GM18520 (cell line): ENCODE measurements around the gene GLS.

Experiments used
- ATAC-seq: cut with Tn5 transposase; IDR thresholded peaks from one replicate; pipeline ENCODE4 v1.9.1; 2021; ENCODE audit not compliant: unreplicated experiment

Gene GLS

GRCh38 chr2:190968522-190968921 lies 87.9 kb downstream of the GLS start:
- ATAC-seq: no peak

- no peak for ATAC-seq
Measured at GRCh38 chr2:190970160-190970559, 89.5 kb downstream of the GLS start.

- no peak for ATAC-seq
Measured at GRCh38 chr2:190970873-190971506, 90.4 kb downstream of the GLS start.

- ATAC-seq: no peak
Measured at GRCh38 chr2:190972213-190972612, 91.6 kb downstream of the GLS start.

GRCh38 chr2:190972846-190973245 lies 92.2 kb downstream of the GLS start:
- ATAC-seq: no peak

- ATAC-seq: no peak
Measured at GRCh38 chr2:190973262-190973661, 92.6 kb downstream of the GLS start.

GRCh38 chr2:190973726-190974628 lies 93.4 kb downstream of the GLS start:
- no peak for ATAC-seq

- ATAC-seq: no peak
Measured at GRCh38 chr2:190974629-190975361, 94.2 kb downstream of the GLS start.

GRCh38 chr2:190976521-190976920 lies 95.9 kb downstream of the GLS start:
- no peak for ATAC-seq

- no peak for ATAC-seq
Measured at GRCh38 chr2:190977505-190977904, 96.9 kb downstream of the GLS start.

GRCh38 chr2:190978389-190979053 lies 97.9 kb downstream of the GLS start:
- no peak for ATAC-seq

- no peak for ATAC-seq
Measured at GRCh38 chr2:190979906-190980629, 99.4 kb downstream of the GLS start.

GRCh38 chr2:190980630-190981209 lies 100.1 kb downstream of the GLS start:
- no peak for ATAC-seq

- ATAC-seq: no peak
Measured at GRCh38 chr2:190981333-190981732, 100.7 kb downstream of the GLS start.

GRCh38 chr2:190981733-190982132 lies 101.1 kb downstream of the GLS start:
- no peak for ATAC-seq

- no peak for ATAC-seq
Measured at GRCh38 chr2:190982262-190983034, 101.8 kb downstream of the GLS start.

GRCh38 chr2:190984595-190984994 lies 104.0 kb downstream of the GLS start:
- ATAC-seq: no peak

GRCh38 chr2:190986221-190986953 lies 105.8 kb downstream of the GLS start:
- no peak for ATAC-seq

- no peak for ATAC-seq
Measured at GRCh38 chr2:190987116-190987515, 106.5 kb downstream of the GLS start.
